Measurements from ENCODE around the gene PI4K2B. TPM values are rescaled to one million over a fixed set of nuclear protein-coding genes. Genes with fewer than 3 reads are reported as not detected.
"Not testable (repeated sequence)": the region's sequence is repeated elsewhere in the genome, so short reads cannot be mapped to it uniquely, and the experiment has no call there.

Gene PI4K2B
- total RNA-seq, 1 donor from 2014 or later, result 38.6 TPM

DNA sequence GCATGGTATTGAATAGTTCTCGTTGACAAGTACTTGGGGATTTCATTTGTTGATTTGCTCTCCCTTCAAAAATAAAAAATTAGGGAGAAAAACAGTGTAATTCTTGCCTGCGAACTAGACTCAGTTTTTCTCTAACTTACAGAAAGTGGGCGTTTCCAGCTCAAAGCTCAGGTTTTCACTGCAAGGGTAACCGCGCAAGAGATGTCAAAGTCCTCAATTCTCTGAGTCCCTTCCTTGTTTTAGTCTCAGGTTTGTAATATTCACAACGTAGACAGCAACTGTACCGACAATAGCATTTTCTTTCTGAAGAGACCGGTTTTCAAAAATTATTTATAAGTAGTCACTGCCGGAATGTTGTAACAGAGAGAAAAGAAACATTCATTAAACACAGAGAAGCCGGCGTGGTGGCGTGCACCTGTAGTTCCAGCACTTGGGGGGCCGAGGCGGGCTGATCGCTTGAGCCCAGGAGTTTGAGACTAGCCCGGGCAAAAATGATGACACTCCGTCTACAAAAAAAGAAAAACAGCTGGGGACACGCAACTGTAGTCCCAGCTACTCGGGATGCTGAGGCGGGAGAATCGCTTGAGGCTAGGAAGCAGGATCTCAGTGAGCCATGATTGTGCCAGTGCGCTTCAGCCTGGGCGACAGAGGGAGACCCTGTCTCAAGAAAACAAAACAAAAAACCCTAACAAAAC lies 79.5 kb downstream of the PI4K2B start:
- intact Hi-C loops (cut with micrococcal nuclease), result loop anchor here (2.0 to 10.0 kb wide), 4 partner anchors 53 to 729 kb away; partner anchors contain the start of genes DHX15 and SEPSECS
- Mint-ChIP-seq H3K4me3 (ENCODE audit: low read depth) (peak overlapping the region; percentile 99), H3K36me3 (ENCODE audit: low read depth) (peaks cover 21% of the 10 kb centered on the region), H3K27ac (peak overlapping the region; percentile 95), H3K9me3 (no peaks in the 10 kb centered on the region), H3K27me3 (ENCODE audit: low read depth) (no peaks in the 10 kb centered on the region), H3K4me1 (ENCODE audit: low read depth) (peaks cover 27% of the 10 kb centered on the region)
- no peak for DNase-seq (ENCODE audit: low spot score)

DNA sequence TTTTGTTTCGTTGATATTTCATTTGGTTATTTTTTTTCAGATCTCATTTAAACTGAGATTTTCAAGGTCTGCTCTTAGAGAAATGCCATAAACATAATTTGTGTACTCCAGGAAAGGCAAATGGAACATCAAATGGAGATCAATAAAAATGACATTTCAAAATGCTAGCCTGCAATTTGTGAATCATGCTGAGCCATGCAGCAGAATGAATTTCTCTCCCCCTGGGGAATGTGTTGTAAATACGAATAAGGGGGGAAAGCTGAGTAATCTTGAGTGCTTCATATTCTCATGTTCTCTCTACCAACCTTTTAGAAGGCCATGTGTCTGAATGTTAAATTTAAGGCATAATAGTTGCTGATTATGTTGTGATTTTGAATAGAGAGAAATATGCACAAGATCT lies 86.5 kb downstream of the PI4K2B start:
- Mint-ChIP-seq H3K27ac (peak overlapping the region; percentile 77), H3K27me3 (ENCODE audit: low read depth) (no peaks in the 10 kb centered on the region), H3K4me1 (ENCODE audit: low read depth) (peaks cover 29% of the 10 kb centered on the region), H3K4me3 (ENCODE audit: low read depth) (no peak overlapping the region), H3K36me3 (ENCODE audit: low read depth) (peaks cover 34% of the 10 kb centered on the region), H3K9me3 (no peaks in the 10 kb centered on the region)
- DNase-seq (ENCODE audit: low spot score), result no peak
- intact Hi-C loops (cut with micrococcal nuclease), result loop anchor here (2.0 kb wide), 1 partner anchor 160 kb away; the partner anchor contains the start of gene SEPSECS

DNA sequence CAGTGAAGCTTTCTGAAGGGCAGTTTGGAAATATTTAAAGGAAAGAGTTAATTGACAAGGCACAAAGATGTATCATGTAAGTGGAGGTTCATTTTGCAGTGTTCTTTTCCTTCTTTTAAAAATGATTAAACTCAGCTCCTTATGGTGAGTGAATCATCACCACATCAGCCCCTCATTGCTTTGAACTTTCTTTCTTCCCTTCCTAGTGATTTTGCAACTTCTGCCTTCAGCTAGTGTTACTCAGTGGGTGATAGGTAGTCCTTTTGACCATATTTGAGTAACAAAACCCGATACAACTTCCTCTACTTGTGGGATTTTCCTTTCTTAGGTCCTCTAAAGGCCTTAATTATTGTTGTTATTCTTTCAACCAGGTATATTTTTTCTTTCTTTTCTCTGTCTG lies 86.9 kb downstream of the PI4K2B start:
- Mint-ChIP-seq H3K4me1 (ENCODE audit: low read depth) (peaks cover 29% of the 10 kb centered on the region), H3K27me3 (ENCODE audit: low read depth) (no peaks in the 10 kb centered on the region), H3K9me3 (no peaks in the 10 kb centered on the region), H3K36me3 (ENCODE audit: low read depth) (peaks cover 31% of the 10 kb centered on the region), H3K4me3 (ENCODE audit: low read depth) (no peak overlapping the region), H3K27ac (peak overlapping the region; percentile 77)
- DNase-seq (ENCODE audit: low spot score), result no peak
- intact Hi-C loops (cut with micrococcal nuclease), result loop anchor here (1.0 to 2.0 kb wide), 2 partner anchors 8 to 160 kb away; partner anchors contain the start of genes SEPSECS and ZCCHC4

DNA sequence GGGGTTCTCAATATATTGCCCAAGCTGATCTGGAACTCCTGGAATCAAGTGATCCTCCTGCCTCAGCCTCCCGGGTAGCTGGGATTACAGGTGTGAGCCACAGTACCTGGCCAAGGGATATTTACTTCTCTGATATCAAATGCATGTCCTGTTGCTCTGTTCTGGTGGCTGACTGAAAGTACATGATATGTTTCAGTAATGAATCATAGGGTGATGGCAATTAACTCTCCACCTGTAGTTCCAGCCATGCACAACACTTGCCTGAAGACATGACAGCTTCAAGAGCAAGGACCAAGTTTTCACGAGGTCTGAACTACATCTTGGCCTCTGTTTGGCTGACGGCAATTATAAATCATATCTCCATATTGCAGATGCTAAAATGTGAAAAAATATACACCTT lies 87.9 kb downstream of the PI4K2B start:
- H3K4me3 Mint-ChIP-seq (ENCODE audit: low read depth), result no peak overlapping the region
- DNase-seq (ENCODE audit: low spot score), result no peak
- no peaks in the 10 kb centered on the region for H3K27me3 Mint-ChIP-seq (ENCODE audit: low read depth)
- H3K9me3 Mint-ChIP-seq, result no peaks in the 10 kb centered on the region
- peaks cover 24% of the 10 kb centered on the region for H3K4me1 Mint-ChIP-seq (ENCODE audit: low read depth)
- intact Hi-C loops (cut with micrococcal nuclease), result loop anchor here (1.0 to 2.0 kb wide), 2 partner anchors 9 to 161 kb away; partner anchors contain the start of genes SEPSECS and ZCCHC4
- H3K36me3 Mint-ChIP-seq (ENCODE audit: low read depth), result peaks cover 22% of the 10 kb centered on the region
- peak overlapping the region; percentile 77 for H3K27ac Mint-ChIP-seq

DNA sequence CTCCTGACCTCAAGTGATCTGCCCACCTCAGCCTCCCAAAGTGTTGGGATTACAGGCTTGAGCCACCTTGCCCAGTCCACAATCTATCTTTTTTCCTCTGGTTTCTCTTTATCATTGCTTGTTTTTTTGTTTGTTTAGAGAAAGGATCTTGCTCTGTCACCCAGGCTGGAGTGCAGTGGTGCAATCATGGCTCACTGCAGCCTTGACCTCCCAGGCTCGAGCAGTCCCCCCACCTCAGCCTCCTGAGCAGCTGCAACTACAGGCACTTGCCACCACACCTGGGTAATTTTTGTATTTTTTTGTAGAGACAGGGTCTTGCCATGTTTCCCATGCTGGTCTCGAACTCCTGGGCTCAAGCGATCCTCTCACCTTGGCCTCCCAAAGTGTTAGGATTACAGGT lies 94.6 kb downstream of the PI4K2B start:
- not testable (repeated sequence) for H3K27ac Mint-ChIP-seq

More for the DNA sequence above, 94.6 kb downstream of the PI4K2B start:
- H3K9me3 Mint-ChIP-seq; H3K36me3 Mint-ChIP-seq (ENCODE audit: low read depth); intact Hi-C loops (cut with micrococcal nuclease); H3K27me3 Mint-ChIP-seq (ENCODE audit: low read depth); DNase-seq (ENCODE audit: low spot score); H3K4me3 Mint-ChIP-seq (ENCODE audit: low read depth): not testable (repeated sequence)
- H3K4me1 Mint-ChIP-seq (ENCODE audit: low read depth), result peaks cover 16% of the 10 kb centered on the region

Other genes starting within 250 kb of the PI4K2B start
- gene LGI2, start 203.1 kb upstream of the PI4K2B start, total RNA-seq, result not detected in 2 replicates
- 13.4 TPM in 2 replicates for gene SEPSECS, start 73.6 kb upstream of the PI4K2B start, total RNA-seq
- gene ZCCHC4, start 78.7 kb downstream of the PI4K2B start, total RNA-seq, result 14.8 and 15.1 TPM in 2 replicates
- gene ANAPC4, start 143.2 kb downstream of the PI4K2B start, total RNA-seq, result 39.5 and 40.9 TPM in 2 replicates

Measured in activated T-helper 2 cell treated with anti-CD3 and anti-CD28 coated beads, Interferon-gamma antibody, Interleukin-2, Interleukin-4, amounts not matched to agents 10 μg/mL and 5 μg/mL and 100 μg/mL, durations not matched to agents 14 hours and 24 hours and 36 hours (primary cell).